K562 (cell line): ENCODE data around the gene MFAP5. TPM values are rescaled to one million over a fixed set of nuclear protein-coding genes. Genes with fewer than 3 reads are reported as not detected.

Experiments used
- ATAC-seq: fragments of 200-7000 bp; cut with Tn5 transposase; 3 replicates; pipeline ENCODE4 v1.9.1; 2020; ENCODE audit warnings: moderate library complexity
- BruUV-seq: library from RNA; stranded (reverse); fragments of 400-500 nt; replicated peaks from 2 replicates; lab custom pipeline; 2021; lab: Mats Ljungman, UMichigan
- CTCF ChIA-PET: fragments of 300-600 bp; formaldehyde crosslinking; extraction: SDS; loops from one replicate; lab custom pipeline; 2021; ENCODE audit warnings: low intra/inter-chr PET ratio; lab: Yijun Ruan, JAX
- POLR2A ChIA-PET: fragments of 300-600, 350-650 bp; sonication (Branson Sonifier 250); formaldehyde crosslinking; extraction: SDS; loops from one replicate; lab custom pipeline; 2021; ENCODE audit warnings: antibody characterized with exemption, inconsistent platforms; lab: Yijun Ruan, JAX
- DNase-seq, 4 experiments: peaks; one replicate each; pipeline versions ENCODE4 v3.0.0 to v3.0.0-alpha.2; 2011 to 2018; ENCODE audit warnings: low spot score in 3 of 4, mixed read lengths in 3 of 4; ENCODE audit errors: extremely low read depth in 1 of 4
- FAIRE-seq: peaks from 2 replicates; lab custom pipeline; 2011; peaks lifted over from hg19 to GRCh38; lab: Jason Lieb, UNC
- H2AFZ ChIP-seq: 2 replicates; pipeline ENCODE4 v1.6.0; 2011; ENCODE audit warnings: low read depth, low read length, control low read depth, inconsistent platforms
- H3K27ac ChIP-seq: fragments of 200-600 bp; 3 replicates; pipeline ENCODE4 v1.8.0; 2011; ENCODE audit warnings: low read depth, mild to moderate bottlenecking, control low read depth, inconsistent platforms, low read length, moderate library complexity, mixed read lengths; ENCODE audit errors: extremely low read depth
- H3K27me3 ChIP-seq, 2 experiments: fragments of 300-600 bp in 1 of 2; 2 replicates in 1 of 2; 3 replicates in 1 of 2; pipeline versions ENCODE4 v1.6.0 to v1.8.0; 2011; ENCODE audit warnings: inconsistent platforms in 2 of 2, low read length in 2 of 2, mild to moderate bottlenecking in 1 of 2, mixed read lengths in 1 of 2, moderate library complexity in 1 of 2; ENCODE audit not compliant: control insufficient read depth in 2 of 2, insufficient read depth in 2 of 2
- H3K36me3 ChIP-seq: fragments of 300-600 bp; 3 replicates; pipeline ENCODE4 v1.8.0; 2011; ENCODE audit warnings: mild to moderate bottlenecking, low read length, inconsistent platforms; ENCODE audit not compliant: control insufficient read depth, insufficient read depth
- H3K4me1 ChIP-seq, 2 experiments: fragments of 200-600 bp in 1 of 2; replicated peaks in 1 of 2; 2 replicates in 1 of 2; 3 replicates in 1 of 2; pipeline versions ENCODE4 v1.5.1 to v1.8.0; 2011; ENCODE audit warnings: inconsistent platforms in 2 of 2, low read length in 2 of 2, mild to moderate bottlenecking in 1 of 2, mixed read lengths in 1 of 2, moderate library complexity in 1 of 2; ENCODE audit not compliant: control insufficient read depth in 2 of 2, insufficient read depth in 2 of 2
- H3K4me2 ChIP-seq: 2 replicates; pipeline ENCODE4 v1.6.1; 2011; ENCODE audit warnings: low read length, control low read depth, inconsistent platforms, mixed read lengths; ENCODE audit not compliant: insufficient read depth
- H3K4me3 ChIP-seq: fragments of 200-600 bp; sonication (generic), shearing (Covaris generic); 2 replicates; pipeline ENCODE4 v1.5.1; 2016; ENCODE audit warnings: control low read depth, inconsistent platforms
- H3K79me2 ChIP-seq: fragments of 200-600 bp; 3 replicates; pipeline ENCODE4 v1.8.0; 2011; ENCODE audit warnings: low read length, inconsistent platforms; ENCODE audit not compliant: control insufficient read depth, insufficient read depth
- H3K9ac ChIP-seq, 2 experiments: 2 replicates each; pipeline versions ENCODE4 v1.6.0 to v1.6.1; 2011; ENCODE audit warnings: low read depth in 2 of 2, low read length in 2 of 2, control low read depth in 1 of 2, inconsistent platforms in 1 of 2, mild to moderate bottlenecking in 1 of 2, mixed read lengths in 1 of 2; ENCODE audit not compliant: insufficient read depth in 1 of 2
- H3K9me1 ChIP-seq: one replicate; pipeline ENCODE4 v1.6.0; 2011; ENCODE audit warnings: inconsistent platforms, mild to moderate bottlenecking, low read length, moderate library complexity; ENCODE audit not compliant: control insufficient read depth, insufficient read depth
- H3K9me3 ChIP-seq: replicated peaks from 2 replicates; pipeline ENCODE4 v1.5.1; 2011; ENCODE audit warnings: low read depth, low read length, inconsistent platforms; ENCODE audit not compliant: control insufficient read depth, insufficient read depth
- H4K20me1 ChIP-seq: replicated peaks from 2 replicates; pipeline ENCODE4 v1.6.1; 2011; ENCODE audit warnings: low read length, inconsistent platforms, mixed read lengths; ENCODE audit not compliant: control insufficient read depth, insufficient read depth
- CEBPB ChIP-seq: fragments of 450-650 bp; IDR thresholded peaks from 2 replicates; pipeline ENCODE4 v1.6.1; 2016; ENCODE audit warnings: missing genetic modification characterization, missing compliant biosample characterization
- CEBPG ChIP-seq, 3 experiments: fragments of 200-800 bp in 1 of 3; sonication (Bioruptor generic) in 1 of 3; sonication (generic) in 1 of 3; formaldehyde crosslinking in 1 of 3; IDR thresholded peaks in 2 of 3; conservative IDR thresholded peaks in 1 of 3; 2 replicates each; pipeline versions ENCODE4 v1.6.1 to v1.8.0; 2016 to 2022; ENCODE audit warnings: missing compliant biosample characterization in 2 of 3, missing genetic modification characterization in 2 of 3, mild to moderate bottlenecking in 1 of 3, missing genetic modification reagents in 1 of 3
- IRF9 ChIP-seq: fragments of 450-650 bp; IDR thresholded peaks from 2 replicates; pipeline ENCODE4 v1.6.1; 2016; ENCODE audit warnings: missing biosample characterization, missing genetic modification characterization
- RB1 ChIP-seq: fragments of 450-650 bp; IDR thresholded peaks from 2 replicates; pipeline ENCODE4 v1.6.1; 2017; ENCODE audit warnings: low read depth, mild to moderate bottlenecking
- SMARCC2 ChIP-seq: fragments of 450-650 bp; IDR thresholded peaks from 2 replicates; pipeline ENCODE4 v1.6.1; 2017; ENCODE audit warnings: antibody characterized with exemption, moderate library complexity, mild to moderate bottlenecking, low read depth
- TEAD1 ChIP-seq, 2 experiments: fragments of 450-650 bp in 1 of 2; sonication (generic) in 1 of 2; formaldehyde crosslinking; IDR thresholded peaks; 2 replicates each; pipeline versions ENCODE4 v1.4.0 to v1.8.0; 2020 to 2022; ENCODE audit warnings: mild to moderate bottlenecking in 2 of 2, missing genetic modification reagents in 1 of 2
- ZFX ChIP-seq: sonication (generic); formaldehyde crosslinking; IDR thresholded peaks from 2 replicates; pipeline ENCODE4 v1.8.0; 2022; ENCODE audit warnings: mild to moderate bottlenecking, missing genetic modification reagents, moderate library complexity
- WGBS: fragments of 100-300 bp; shearing (Covaris generic); methylation state at CpG from one replicate; pipeline ENCODE4 v1.1.6; 2016; ENCODE audit warnings: low coverage, mixed read lengths; ENCODE audit not compliant: insufficient coverage; ENCODE audit errors: missing lambda C conversion rate; 5-methylcytosine and 5-hydroxymethylcytosine counted together
- in situ Hi-C: fragments of 300-500 bp; cut with MboI; formaldehyde crosslinking; loops from 4 replicates; pipeline ENCODE4 v1.15.0; 2018; ENCODE audit warnings: inconsistent platforms, mixed read lengths
- intact Hi-C: fragments of 100-400 bp; cut with micrococcal nuclease; formaldehyde crosslinking; loops from 2 replicates; pipeline ENCODE4 v1.14.2; 2022
- polyA plus RNA-seq, 8 experiments: library from polyadenylated mRNA; depleted of rRNA in 4 of 8; stranded (reverse) in 5 of 8; unstranded in 3 of 8; fragments of >200 nt; fragmentation: Nextera tagmentation in 2 of 8; fragmentation: Illumina TruSeq in 1 of 8; extraction: Ambion mirVana in 2 of 8; extraction: Trizol in 1 of 8; gene quantifications; 2 replicates each; pipeline versions ENCODE4 v1.2.1 to v1.2.3, GENCODE V29; 2011 to 2014; ENCODE audit warnings: inconsistent platforms in 1 of 8, missing spikeins in 1 of 8
- total RNA-seq, 7 experiments: library from RNA; depleted of rRNA in 6 of 7; stranded (reverse); fragments of >200 nt in 6 of 7; fragmentation: Illumina TruSeq in 2 of 7; extraction: Trizol in 2 of 7; gene quantifications; 2 replicates each; pipeline versions ENCODE4 v1.2.1 to v1.2.3, GENCODE V29; 2011 to 2021; ENCODE audit warnings: low replicate concordance in 1 of 7

MFAP5 gene
- total and polyA plus RNA-seq, 9 of the 15 experiments (the other 6 are each of a cell fraction or from before 2014, with no cell fraction given): not detected

GRCh38 chr12:8681129-8681884 is 18.7 kb upstream of the MFAP5 start:
- WGBS: 20% methylated on average over 9 of the region's 11 CpGs
- Histone ChIP-seq H3K4me3 (no peak overlapping the region), H3K9me1 (no peaks in the 10 kb centered on the region), H3K36me3 (no peaks in the 10 kb centered on the region), H3K79me2 (no peaks in the 10 kb centered on the region), H3K4me2 (peak overlapping the region; percentile 29), H3K9ac (no peak overlapping the region), H3K4me1 (no peaks in the 10 kb centered on the region; a peak in 2 of 5 replicates), H3K27me3 (no peaks in the 10 kb centered on the region; a peak in 2 of 5 replicates), H3K27ac (no peak overlapping the region), H4K20me1 (no peaks in the 10 kb centered on the region), H2AFZ (no peak overlapping the region), H3K9me3 (no peaks in the 10 kb centered on the region)
- DNase-seq (no peak), ATAC-seq (no peak), FAIRE-seq (no peak)
- no TSS peak for BruUV-seq
- TF ChIP-seq SMARCC2 (no peak), RB1 (no peak), TEAD1 (CRISPR knock-in tag; IDR thresholded peaks at IDR 0.05) (no peak), ZFX (CRISPR knock-in tag) (no peak), CEBPG (CRISPR knock-in tag; IDR thresholded peaks at IDR 0.05) (peak; percentile 50; the same call in 1 of the 2 replicates), CEBPG (tag; conservative IDR thresholded peaks at IDR 0.05 in 1 of 2, IDR thresholded peaks at IDR 0.05 in 1 of 2) (peak; percentile 71 to 89), IRF9 (0 out of 2 replicates have a peak, but pooled peaks have one; percentile 22), CEBPB (tag) (peak; percentile 90)
- in situ Hi-C loops (loop anchor here (5.0 kb wide), 2 partner anchors 141 to 361 kb away; partner anchors contain the start of gene A2ML1), intact Hi-C loops (no loop called here)
- ChIA-PET CTCF (interaction anchor here (0.6 to 3.6 kb wide), 5 partner anchors 179 to 368 kb away, joined by 3 to 22 read pairs (median 7); no protein-coding TSS in a partner anchor), POLR2A (no interaction called here)
